ACC112 (cell line): ENCODE data around the gene DNAH11.

Experiments
- H2AFZ ChIP-seq: fragments of 200-600 bp; sonication (generic); one replicate; pipeline ENCODE4 v1.6.0; 2017; ENCODE audit warnings: antibody characterized with exemption, low read length; ENCODE audit not compliant: unreplicated experiment
- H3K27ac ChIP-seq: fragments of 200-600 bp; sonication (generic); 2 replicates; pipeline ENCODE4 v1.5.1; 2014; ENCODE audit warnings: low read depth, mild to moderate bottlenecking, antibody characterized with exemption, low read length, moderate library complexity
- H3K27me3 ChIP-seq: fragments of 200-600 bp; sonication (generic); 2 replicates; pipeline ENCODE4 v1.6.1; 2014; ENCODE audit warnings: mild to moderate bottlenecking, antibody characterized with exemption, low read length, moderate library complexity, mixed read lengths; ENCODE audit not compliant: insufficient read depth
- H3K36me3 ChIP-seq: fragments of 200-600 bp; sonication (generic); 2 replicates; pipeline ENCODE4 v1.6.1; 2016; ENCODE audit warnings: mild to moderate bottlenecking, antibody characterized with exemption, low read length, moderate library complexity, mixed read lengths; ENCODE audit not compliant: insufficient read depth
- H3K4me1 ChIP-seq: fragments of 200-600 bp; sonication (generic); one replicate; pipeline ENCODE4 v1.6.1; 2016; ENCODE audit warnings: low read length, mixed read lengths; ENCODE audit not compliant: insufficient read depth, unreplicated experiment, control insufficient read depth
- H3K4me3 ChIP-seq: fragments of 200-600 bp; sonication (generic); 2 replicates; pipeline ENCODE4 v1.5.1; 2014; ENCODE audit warnings: mild to moderate bottlenecking, low read depth, low read length
- H3K79me2 ChIP-seq: fragments of 200-600 bp; sonication (generic); one replicate; pipeline ENCODE4 v1.6.0; 2016; ENCODE audit warnings: low read length; ENCODE audit not compliant: control insufficient read depth, unreplicated experiment, insufficient read depth

DNAH11 gene

DNA sequence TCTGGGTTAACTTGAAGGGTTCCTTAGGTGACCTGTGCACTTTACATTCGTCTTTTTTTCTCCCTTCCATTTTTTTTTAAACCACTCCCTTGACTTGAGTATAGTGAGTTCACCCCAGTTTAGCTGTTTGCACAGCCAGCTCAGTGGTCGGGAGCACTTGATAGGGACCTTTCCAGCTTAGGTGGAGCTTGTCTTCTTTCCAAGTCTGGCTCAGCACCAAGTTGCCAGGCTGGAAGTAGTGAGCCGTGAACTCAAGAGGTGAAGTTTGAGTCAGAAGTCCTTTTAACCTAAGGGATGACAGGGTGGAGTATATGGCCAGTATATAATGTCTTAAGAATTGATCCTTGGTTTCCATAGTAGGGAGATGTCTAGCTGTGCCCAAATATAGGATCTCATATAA is 7.2 kb downstream of the DNAH11 start:
- H3K36me3 ChIP-seq, result no peaks in the 10 kb centered on the region
- H3K27me3 ChIP-seq, result no peaks in the 10 kb centered on the region
- H3K4me1 ChIP-seq, result peaks cover 4% of the 10 kb centered on the region
- H3K79me2 ChIP-seq, result no peaks in the 10 kb centered on the region
- H3K27ac ChIP-seq, result no peak overlapping the region
- no peak overlapping the region for H2AFZ ChIP-seq
- no peak overlapping the region for H3K4me3 ChIP-seq

- H3K4me1 ChIP-seq, result peaks cover 4% of the 10 kb centered on the region
Measured at GRCh38 chr7:21550821-21551531, 8.1 kb downstream of the DNAH11 start.

GRCh38 chr7:21562385-21562784 is 19.5 kb downstream of the DNAH11 start:
- Histone ChIP-seq H3K36me3 (peaks cover 3% of the 10 kb centered on the region; the same call in 1 of the 2 replicates), H3K27ac (no peak overlapping the region), H3K27me3 (no peaks in the 10 kb centered on the region), H3K4me3 (no peak overlapping the region), H3K4me1 (no peaks in the 10 kb centered on the region), H3K79me2 (no peaks in the 10 kb centered on the region), H2AFZ (no peak overlapping the region)

More at GRCh38 chr7:21550821-21551531, 8.1 kb downstream of the DNAH11 start:
- H3K36me3 ChIP-seq, result no peaks in the 10 kb centered on the region
- H2AFZ ChIP-seq, result no peak overlapping the region
- H3K4me3 ChIP-seq, result no peak overlapping the region
- no peaks in the 10 kb centered on the region for H3K79me2 ChIP-seq
- no peaks in the 10 kb centered on the region for H3K27me3 ChIP-seq
- H3K27ac ChIP-seq, result no peak overlapping the region

GRCh38 chr7:21565614-21566013 is 22.8 kb downstream of the DNAH11 start:
- H3K79me2 ChIP-seq, result no peaks in the 10 kb centered on the region
- H3K36me3 ChIP-seq, result peaks cover 3% of the 10 kb centered on the region; the same call in 1 of the 2 replicates
- H3K4me3 ChIP-seq, result no peak overlapping the region
- H3K27me3 ChIP-seq, result no peaks in the 10 kb centered on the region
- H3K4me1 ChIP-seq, result no peaks in the 10 kb centered on the region
- no peak overlapping the region for H2AFZ ChIP-seq
- H3K27ac ChIP-seq, result no peak overlapping the region

- no peak overlapping the region for H3K4me3 ChIP-seq
- H3K36me3 ChIP-seq, result peaks cover 2% of the 10 kb centered on the region; the same call in 1 of the 2 replicates
- no peaks in the 10 kb centered on the region for H3K4me1 ChIP-seq
- no peaks in the 10 kb centered on the region for H3K79me2 ChIP-seq
- no peak overlapping the region for H3K27ac ChIP-seq
- no peaks in the 10 kb centered on the region for H3K27me3 ChIP-seq
- no peak overlapping the region for H2AFZ ChIP-seq
Measured at GRCh38 chr7:21566094-21566493, 23.3 kb downstream of the DNAH11 start.

GRCh38 chr7:21568762-21569161 is 25.9 kb downstream of the DNAH11 start:
- Histone ChIP-seq H3K4me3 (no peak overlapping the region), H3K79me2 (no peaks in the 10 kb centered on the region), H3K27me3 (no peaks in the 10 kb centered on the region), H3K27ac (no peak overlapping the region), H2AFZ (no peak overlapping the region), H3K4me1 (no peaks in the 10 kb centered on the region), H3K36me3 (no peaks in the 10 kb centered on the region)

- no peak overlapping the region for H3K27ac ChIP-seq
- no peak overlapping the region for H2AFZ ChIP-seq
- no peak overlapping the region for H3K4me3 ChIP-seq
- H3K27me3 ChIP-seq, result no peaks in the 10 kb centered on the region
- no peaks in the 10 kb centered on the region for H3K36me3 ChIP-seq
- no peaks in the 10 kb centered on the region for H3K79me2 ChIP-seq
- no peaks in the 10 kb centered on the region for H3K4me1 ChIP-seq
Measured at GRCh38 chr7:21572331-21573313, 29.8 kb downstream of the DNAH11 start.

GRCh38 chr7:21579341-21580072 is 36.7 kb downstream of the DNAH11 start:
- peak overlapping the region; percentile 13; the same call in 1 of the 2 replicates for H3K4me3 ChIP-seq
- peaks cover 16% of the 10 kb centered on the region for H3K4me1 ChIP-seq
- no peaks in the 10 kb centered on the region for H3K79me2 ChIP-seq
- peak overlapping the region; percentile 72 for H3K27ac ChIP-seq
- H3K27me3 ChIP-seq, result no peaks in the 10 kb centered on the region
- no peak overlapping the region for H2AFZ ChIP-seq
- H3K36me3 ChIP-seq, result 0 out of 2 replicates have a peak, but pooled peaks cover 7% of the 10 kb centered on the region

DNA sequence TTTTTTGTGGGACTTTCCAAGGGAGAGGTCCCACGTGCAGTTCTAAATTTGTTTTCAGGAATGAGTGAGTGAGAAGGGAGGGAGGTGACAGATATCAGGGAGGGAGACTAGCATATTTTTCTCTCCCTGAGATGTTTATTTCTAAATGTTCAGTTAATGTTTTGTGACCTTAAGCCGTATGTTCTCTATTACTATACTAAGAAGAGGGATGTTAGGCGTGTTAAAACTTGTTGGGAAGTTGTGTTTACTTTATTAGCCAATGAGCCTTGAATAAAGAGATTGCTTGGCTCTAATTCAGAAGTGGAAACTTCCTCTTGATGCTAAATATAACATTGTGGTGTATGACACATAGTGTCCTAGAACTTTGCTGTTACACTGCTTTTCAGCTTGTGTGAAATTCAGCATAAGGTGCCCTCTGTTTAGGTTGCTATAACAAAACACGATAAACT is 37.3 kb downstream of the DNAH11 start:
- Histone ChIP-seq H2AFZ (no peak overlapping the region), H3K36me3 (0 out of 2 replicates have a peak, but pooled peaks cover 7% of the 10 kb centered on the region), H3K79me2 (no peaks in the 10 kb centered on the region), H3K4me1 (peaks cover 16% of the 10 kb centered on the region), H3K27me3 (no peaks in the 10 kb centered on the region), H3K4me3 (peak overlapping the region; percentile 13; the same call in 1 of the 2 replicates), H3K27ac (peak overlapping the region; percentile 72)

DNA sequence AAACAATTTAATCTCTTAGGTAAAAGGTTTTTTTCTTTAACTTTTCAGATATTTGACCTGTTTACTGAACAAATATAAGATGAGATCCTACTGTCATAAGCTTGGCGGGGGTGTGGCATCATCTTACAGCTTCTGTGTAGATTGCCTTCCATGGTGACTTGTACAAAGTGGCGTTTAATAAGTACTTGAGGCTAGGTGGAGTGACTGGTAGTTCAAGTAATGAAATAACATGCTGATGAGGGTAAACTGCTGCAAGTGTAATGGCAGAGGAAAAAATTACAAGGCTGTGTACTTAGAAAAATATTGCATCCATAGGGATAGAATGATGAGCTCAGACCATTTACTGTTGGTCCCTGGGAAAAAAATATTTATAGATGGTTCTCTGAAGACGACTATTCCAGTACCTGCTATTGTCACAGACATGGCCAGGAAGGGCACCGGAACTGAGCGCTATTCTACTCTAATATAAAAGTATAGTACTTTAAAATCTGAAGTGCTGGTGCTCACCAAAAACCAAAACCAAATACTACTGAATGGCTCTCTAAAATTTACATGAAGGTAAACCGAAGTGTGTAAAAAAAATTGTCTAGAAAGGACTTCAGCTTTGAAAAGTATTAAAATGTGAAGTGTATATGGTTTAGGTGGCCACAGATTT is 42.4 kb downstream of the DNAH11 start:
- Histone ChIP-seq H3K79me2 (no peaks in the 10 kb centered on the region), H3K4me3 (no peak overlapping the region), H3K27me3 (no peaks in the 10 kb centered on the region), H3K36me3 (0 out of 2 replicates have a peak, but pooled peaks cover 7% of the 10 kb centered on the region), H3K27ac (no peak overlapping the region), H3K4me1 (peaks cover 7% of the 10 kb centered on the region), H2AFZ (no peak overlapping the region)
